B cell (primary cell): ENCODE data around the gene DHX38.

ENCODE experiments used
- CTCF ChIP-seq: fragments of 200-600 bp; IDR thresholded peaks from one replicate; pipeline ENCODE4 v1.8.0; 2022; ENCODE audit warnings: antibody characterized with exemption, mild to moderate bottlenecking
- EZH2 ChIP-seq: IDR thresholded peaks from 2 replicates; pipeline ENCODE4 v1.6.1; 2012; ENCODE audit warnings: borderline replicate concordance, low read depth, mild to moderate bottlenecking, moderate library complexity, low read length; ENCODE audit not compliant: insufficient read depth, poor library complexity, severe bottlenecking

- TF ChIP-seq CTCF (peak; percentile 59), EZH2 (no peak)
These were observed 5.8 kb downstream of the DHX38 start for GRCh38 chr16:72099377-72099818.
